ENCODE data around the gene RELT.

DNA sequence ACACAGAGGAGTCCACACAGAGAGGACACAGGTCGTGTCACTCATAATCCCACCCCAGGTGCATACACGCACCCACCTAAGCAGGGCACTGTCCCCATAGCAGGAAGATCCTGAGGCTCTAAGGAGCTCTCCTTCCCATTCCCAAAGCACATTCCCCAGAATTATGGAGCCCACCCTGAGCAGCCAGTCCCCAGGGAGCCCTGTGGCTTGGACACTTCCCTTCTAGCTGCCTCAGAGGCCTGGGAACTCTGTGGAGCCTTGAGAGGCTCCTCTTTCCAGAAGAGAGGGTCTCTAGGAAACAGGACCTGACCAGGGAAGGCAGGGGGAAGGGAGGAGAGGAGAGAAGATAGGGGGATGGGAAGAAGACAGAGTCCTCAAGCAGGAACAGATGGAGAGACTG is 38.4 kb upstream of the RELT start:
- TF ChIP-seq MXI1 (IDR thresholded peaks at IDR 0.05; ENCODE audit: borderline replicate concordance, low read depth, low read length), result no peak
- TF ChIP-seq ZNF768 (CRISPR knock-in tag; IDR thresholded peaks at IDR 0.05), result no peak
- TF ChIP-seq, protein P1, sequence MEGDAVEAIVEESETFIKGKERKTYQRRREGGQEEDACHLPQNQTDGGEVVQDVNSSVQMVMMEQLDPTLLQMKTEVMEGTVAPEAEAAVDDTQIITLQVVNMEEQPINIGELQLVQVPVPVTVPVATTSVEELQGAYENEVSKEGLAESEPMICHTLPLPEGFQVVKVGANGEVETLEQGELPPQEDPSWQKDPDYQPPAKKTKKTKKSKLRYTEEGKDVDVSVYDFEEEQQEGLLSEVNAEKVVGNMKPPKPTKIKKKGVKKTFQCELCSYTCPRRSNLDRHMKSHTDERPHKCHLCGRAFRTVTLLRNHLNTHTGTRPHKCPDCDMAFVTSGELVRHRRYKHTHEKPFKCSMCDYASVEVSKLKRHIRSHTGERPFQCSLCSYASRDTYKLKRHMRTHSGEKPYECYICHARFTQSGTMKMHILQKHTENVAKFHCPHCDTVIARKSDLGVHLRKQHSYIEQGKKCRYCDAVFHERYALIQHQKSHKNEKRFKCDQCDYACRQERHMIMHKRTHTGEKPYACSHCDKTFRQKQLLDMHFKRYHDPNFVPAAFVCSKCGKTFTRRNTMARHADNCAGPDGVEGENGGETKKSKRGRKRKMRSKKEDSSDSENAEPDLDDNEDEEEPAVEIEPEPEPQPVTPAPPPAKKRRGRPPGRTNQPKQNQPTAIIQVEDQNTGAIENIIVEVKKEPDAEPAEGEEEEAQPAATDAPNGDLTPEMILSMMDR (CRISPR knock-in tag; IDR thresholded peaks at IDR 0.05), result no peak
- TF ChIP-seq STAG1 (CRISPR knock-in tag; IDR thresholded peaks at IDR 0.05), result no peak
